GM23248 (cell line): ENCODE data around the gene ADARB1. TPM values are rescaled to one million over a fixed set of nuclear protein-coding genes. Genes with fewer than 3 reads are reported as not detected.

Experiments used
- DNase-seq: peaks from one replicate; pipeline ENCODE4 v3.0.0-alpha.2; 2015
- H2AFZ ChIP-seq: fragments of 200-600 bp; sonication (generic); 2 replicates; pipeline ENCODE4 v1.6.1; 2016; ENCODE audit warnings: antibody characterized with exemption
- H3F3A ChIP-seq: fragments of 200-600 bp; sonication (generic); 2 replicates; pipeline ENCODE4 v1.6.1; 2016; ENCODE audit warnings: mild to moderate bottlenecking, antibody characterized with exemption, mixed run types; ENCODE audit not compliant: insufficient read depth
- H3K27ac ChIP-seq: fragments of 200-600 bp; sonication (generic); 2 replicates; pipeline ENCODE4 v1.5.1; 2016; ENCODE audit warnings: mild to moderate bottlenecking
- H3K27me3 ChIP-seq: fragments of 200-600 bp; sonication (generic); replicated peaks from 2 replicates; pipeline ENCODE4 v1.6.1; 2016; ENCODE audit warnings: mild to moderate bottlenecking; ENCODE audit not compliant: insufficient read depth
- H3K36me3 ChIP-seq: fragments of 200-600 bp; sonication (generic); 2 replicates; pipeline ENCODE4 v1.6.1; 2016; ENCODE audit warnings: low read depth, mild to moderate bottlenecking
- H3K4me1 ChIP-seq: fragments of 200-600 bp; sonication (generic); 2 replicates; pipeline ENCODE4 v1.6.1; 2016; ENCODE audit warnings: mild to moderate bottlenecking; ENCODE audit not compliant: insufficient read depth
- H3K4me2 ChIP-seq: fragments of 200-600 bp; sonication (generic); one replicate; pipeline ENCODE4 v1.6.1; 2016; ENCODE audit warnings: mild to moderate bottlenecking; ENCODE audit not compliant: unreplicated experiment
- H3K4me3 ChIP-seq: fragments of 200-600 bp; sonication (generic); 2 replicates; pipeline ENCODE4 v1.5.1; 2016; ENCODE audit warnings: mild to moderate bottlenecking
- H3K79me2 ChIP-seq: fragments of 200-600 bp; sonication (generic); 2 replicates; pipeline ENCODE4 v1.6.1; 2016; ENCODE audit warnings: mild to moderate bottlenecking; ENCODE audit not compliant: insufficient read depth
- H3K9ac ChIP-seq: fragments of 200-600 bp; sonication (generic); 2 replicates; pipeline ENCODE4 v1.6.1; 2016; ENCODE audit warnings: mild to moderate bottlenecking
- H3K9me2 ChIP-seq: fragments of 200-600 bp; sonication (generic); 2 replicates; pipeline ENCODE4 v1.6.1; 2016; ENCODE audit warnings: mixed run types, mild to moderate bottlenecking, moderate library complexity; ENCODE audit not compliant: insufficient read depth
- H3K9me3 ChIP-seq: fragments of 200-600 bp; sonication (generic); one replicate; pipeline ENCODE4 v1.6.1; 2017; ENCODE audit warnings: low read depth
- H4K20me1 ChIP-seq: fragments of 200-600 bp; sonication (generic); 2 replicates; pipeline ENCODE4 v1.6.0; 2016; ENCODE audit not compliant: insufficient read depth
- EZH2 ChIP-seq: fragments of 200-600 bp; sonication (generic); IDR thresholded peaks from 2 replicates; pipeline ENCODE4 v1.6.1; 2018; ENCODE audit warnings: antibody characterized with exemption, mild to moderate bottlenecking; ENCODE audit not compliant: insufficient read depth, poor library complexity, severe bottlenecking
- EZH2phosphoT487 ChIP-seq: fragments of 200-600 bp; sonication (generic); IDR thresholded peaks from 2 replicates; pipeline ENCODE4 v1.6.1; 2018; ENCODE audit warnings: antibody characterized with exemption, moderate library complexity, mild to moderate bottlenecking, low read depth; ENCODE audit not compliant: insufficient read depth
- WGBS, 2 experiments: methylation state at CpG; one replicate each; pipeline ENCODE4 v1.1.6; 2015 to 2017; ENCODE audit warnings: low lambda C conversion rate in 2 of 2, low coverage in 1 of 2; ENCODE audit errors: missing lambda C conversion rate in 2 of 2; 5-methylcytosine and 5-hydroxymethylcytosine counted together
- in situ Hi-C: fragments of 300-500 bp; cut with MboI; formaldehyde crosslinking; loops from 2 replicates; pipeline ENCODE4 v1.15.0; 2020
- polyA plus RNA-seq: library from polyadenylated mRNA; unstranded; fragments of >200 nt; fragmentation: Nextera tagmentation; extraction: Ambion mirVana; gene quantifications from 2 replicates; pipeline ENCODE4 v1.2.1, GENCODE V29; 2016
- total RNA-seq: library from RNA; depleted of rRNA; stranded (reverse); fragments of >200 nt; shearing (Covaris generic); gene quantifications from 2 replicates; pipeline ENCODE4 v1.2.3, GENCODE V29; 2014

Gene ADARB1
- total and polyA plus RNA-seq, 2 experiments from 2014 or later, result 16.3 to 17.4 TPM

DNA sequence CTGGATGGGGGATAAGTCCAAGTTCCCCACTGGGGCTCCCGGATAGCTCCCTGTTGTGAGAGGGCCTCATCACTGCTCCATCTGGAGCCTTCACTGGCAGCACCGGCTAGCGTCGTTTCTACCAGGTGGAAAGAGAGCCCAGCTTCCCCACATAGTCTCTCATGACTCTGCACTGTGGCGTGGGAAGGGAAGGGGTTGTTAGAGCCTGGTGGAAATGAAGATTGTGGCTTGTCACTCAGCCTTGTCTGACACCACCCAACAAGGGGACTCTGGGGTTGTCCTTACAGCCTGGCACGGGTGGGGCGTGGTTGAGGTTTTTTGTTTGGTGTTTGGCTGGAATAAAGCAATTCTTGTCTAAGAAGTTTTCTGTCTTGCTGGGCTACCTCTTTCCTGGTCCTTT is 94.6 kb downstream of the ADARB1 start:
- no peak overlapping the region for H3K9ac ChIP-seq
- no peaks in the 10 kb centered on the region for H3K9me2 ChIP-seq
- no peak overlapping the region for H2AFZ ChIP-seq
- H3K27ac ChIP-seq, result no peak overlapping the region
- TF ChIP-seq EZH2phosphoT487, result no peak
- TF ChIP-seq EZH2, result no peak
- H3K27me3 ChIP-seq, result no peaks in the 10 kb centered on the region
- no peaks in the 10 kb centered on the region for H3K9me3 ChIP-seq
- no peak overlapping the region for H3K4me3 ChIP-seq
- no peak overlapping the region for H3K4me2 ChIP-seq
- no peak for DNase-seq
- peaks cover 21% of the 10 kb centered on the region for H3F3A ChIP-seq
- peaks cover 16% of the 10 kb centered on the region for H3K4me1 ChIP-seq
- H3K36me3 ChIP-seq, result no peaks in the 10 kb centered on the region; the same call in 1 of the 2 replicates
- H4K20me1 ChIP-seq, result no peaks in the 10 kb centered on the region
- WGBS, 2 experiments, result 88 to 89% methylated on average over 7 of the region's 7 CpGs
- H3K79me2 ChIP-seq, result peaks cover 10% of the 10 kb centered on the region; the same call in 1 of the 2 replicates
- in situ Hi-C loops, result no loop called here

GRCh38 chr21:45169682-45170081 is 95.3 kb downstream of the ADARB1 start:
- 73 to 77% methylated on average over 6 of the region's 6 CpGs for WGBS, 2 experiments
- Histone ChIP-seq H3F3A (peaks cover 21% of the 10 kb centered on the region), H3K27ac (no peak overlapping the region), H4K20me1 (no peaks in the 10 kb centered on the region), H3K4me3 (no peak overlapping the region), H3K36me3 (no peaks in the 10 kb centered on the region; the same call in 1 of the 2 replicates), H2AFZ (no peak overlapping the region), H3K9me2 (no peaks in the 10 kb centered on the region), H3K4me2 (no peak overlapping the region), H3K79me2 (peaks cover 10% of the 10 kb centered on the region; the same call in 1 of the 2 replicates), H3K9ac (no peak overlapping the region), H3K9me3 (no peaks in the 10 kb centered on the region), H3K27me3 (no peaks in the 10 kb centered on the region), H3K4me1 (peaks cover 16% of the 10 kb centered on the region)
- in situ Hi-C loops, result no loop called here
- TF ChIP-seq EZH2phosphoT487 (no peak), EZH2 (no peak)
- DNase-seq, result no peak

DNA sequence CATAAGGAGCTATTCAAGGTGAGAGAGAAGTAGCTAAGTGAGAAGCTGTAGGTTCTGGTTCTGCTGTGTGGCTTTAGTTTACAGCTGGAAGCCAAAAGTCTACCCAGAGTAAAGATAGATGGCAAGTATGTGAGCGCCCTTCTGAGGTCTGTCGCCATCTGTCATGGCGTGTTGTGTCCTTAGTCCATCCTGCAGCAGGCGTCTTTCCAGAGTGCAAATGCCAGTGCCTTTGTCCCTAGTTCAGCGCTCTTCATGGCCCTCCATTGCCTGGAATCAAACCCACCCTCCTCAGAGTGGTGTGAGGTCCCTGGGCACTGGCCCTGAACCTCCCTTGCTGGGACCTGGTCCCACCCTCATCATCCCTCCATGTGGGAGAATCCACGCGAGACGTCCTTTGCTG is 96.6 kb downstream of the ADARB1 start:
- Histone ChIP-seq H3K36me3 (no peaks in the 10 kb centered on the region; the same call in 1 of the 2 replicates), H3K27ac (no peak overlapping the region), H3K9ac (no peak overlapping the region), H3K27me3 (no peaks in the 10 kb centered on the region), H3F3A (peaks cover 15% of the 10 kb centered on the region), H3K9me2 (no peaks in the 10 kb centered on the region), H3K4me3 (no peak overlapping the region), H3K79me2 (peaks cover 10% of the 10 kb centered on the region; the same call in 1 of the 2 replicates), H3K4me2 (no peak overlapping the region), H4K20me1 (no peaks in the 10 kb centered on the region), H3K9me3 (no peaks in the 10 kb centered on the region), H2AFZ (no peak overlapping the region), H3K4me1 (peaks cover 23% of the 10 kb centered on the region)
- TF ChIP-seq EZH2phosphoT487 (no peak), EZH2 (no peak)
- 94 to 96% methylated on average over 8 of the region's 8 CpGs for WGBS, 2 experiments
- no peak for DNase-seq
- in situ Hi-C loops, result no loop called here

DNA sequence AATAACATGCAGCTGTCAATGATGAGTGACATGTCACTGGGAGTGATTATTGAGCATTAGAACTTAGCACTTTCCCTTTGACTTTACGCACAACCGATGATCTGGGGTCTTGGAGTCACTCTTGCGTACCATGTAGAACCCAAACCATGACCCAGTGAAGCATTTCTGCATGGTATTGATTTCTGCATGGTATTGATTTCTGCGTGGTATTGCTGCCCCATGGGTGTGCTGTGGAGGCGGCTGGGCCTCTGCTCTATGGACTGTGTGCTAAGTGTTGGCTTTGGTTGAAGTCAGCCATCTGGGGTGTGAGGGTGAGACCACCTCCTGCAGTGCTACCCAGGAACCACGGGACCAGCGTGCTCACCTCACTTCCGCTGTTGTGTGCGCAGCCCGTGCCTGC is 98.0 kb downstream of the ADARB1 start:
- in situ Hi-C loops, result no loop called here
- H4K20me1 ChIP-seq, result no peaks in the 10 kb centered on the region
- H3K36me3 ChIP-seq, result no peaks in the 10 kb centered on the region; the same call in 1 of the 2 replicates
- peaks cover 11% of the 10 kb centered on the region; the same call in 1 of the 2 replicates for H3F3A ChIP-seq
- H3K4me1 ChIP-seq, result peaks cover 19% of the 10 kb centered on the region
- no peak for DNase-seq
- H3K4me3 ChIP-seq, result no peak overlapping the region
- 0 out of 2 replicates have a peak, but pooled peaks cover 10% of the 10 kb centered on the region for H3K79me2 ChIP-seq
- no peak overlapping the region for H3K4me2 ChIP-seq
- H2AFZ ChIP-seq, result no peak overlapping the region
- WGBS, 2 experiments, result 96 to 97% methylated on average over 10 of the region's 10 CpGs
- no peak overlapping the region for H3K27ac ChIP-seq
- no peaks in the 10 kb centered on the region for H3K9me2 ChIP-seq
- no peaks in the 10 kb centered on the region for H3K9me3 ChIP-seq
- no peak for TF ChIP-seq EZH2phosphoT487
- TF ChIP-seq EZH2, result no peak
- H3K9ac ChIP-seq, result no peak overlapping the region
- no peaks in the 10 kb centered on the region for H3K27me3 ChIP-seq
